ENCODE data around the gene ZNF511. TPM values are rescaled to one million over a fixed set of nuclear protein-coding genes. Genes with fewer than 3 reads are reported as not detected.
A peak's percentile ranks its signal among the peaks of the same experiment; 100 is the strongest.

ZNF511 gene
- total and polyA plus RNA-seq, 2 of the 4 experiments (the other 2 are of a cell fraction): 13.6 to 32.6 TPM

DNA sequence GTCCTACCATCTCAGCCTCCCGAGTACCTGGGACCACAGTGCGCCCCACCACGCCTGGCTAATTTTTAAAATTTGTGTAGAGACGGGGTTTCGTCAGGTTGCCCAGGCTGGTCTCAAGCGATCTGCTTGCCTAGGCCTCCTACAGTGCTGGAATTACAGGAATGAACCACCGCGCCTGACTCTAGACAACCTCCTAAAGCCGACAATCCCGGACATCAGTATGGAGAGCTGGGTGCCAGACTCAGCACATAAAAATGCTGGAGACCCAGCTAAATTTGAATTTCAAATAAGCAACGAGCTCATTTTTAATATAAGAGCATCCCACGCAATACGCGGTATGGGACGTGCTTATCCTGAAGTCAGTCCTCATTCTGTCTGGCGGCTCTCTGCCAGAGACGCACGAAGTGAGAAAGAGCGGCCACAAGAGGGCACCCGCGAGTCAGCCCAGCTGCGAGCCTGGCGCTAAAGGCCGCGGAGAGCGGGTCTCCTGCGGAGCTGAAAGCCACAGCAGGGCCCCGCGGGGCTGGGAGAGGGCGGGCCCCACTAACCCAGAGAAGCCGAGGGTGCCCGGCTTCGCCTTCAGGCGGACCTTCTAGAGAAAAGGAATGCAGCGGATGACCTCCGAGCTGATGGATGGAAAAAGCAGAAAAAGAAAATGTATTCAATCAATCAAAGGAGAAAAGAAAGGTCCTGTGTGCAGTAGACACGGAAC, 20.9 kb downstream of the ZNF511 start:
- 0 out of 2 replicates have a peak, but pooled peaks cover 3% of the 10 kb centered on the region for H4K20me1 ChIP-seq (ENCODE audit: insufficient read depth, low read length)
- in situ Hi-C loops (cut with MboI; ENCODE audit: low sequenced_read_pairs) (loop anchor here (10.0 kb wide), 1 partner anchor 165 kb away; no protein-coding TSS in a partner anchor), intact Hi-C loops (cut with micrococcal nuclease) (loop anchor here (1.0 to 10.0 kb wide), 3 partner anchors 45 to 195 kb away; partner anchors contain the start of genes CYP2E1, ECHS1 and PAOX), dilution Hi-C loops (cut with HindIII; ENCODE audit: low sequenced_read_pairs, unreplicated experiment) (no loop called here)
- no peak overlapping the region for H4K8ac ChIP-seq (ENCODE audit: low read depth in 2 of 2, low read length in 2 of 2)
- H2BK120ac ChIP-seq (ENCODE audit: low read depth, low read length): no peak overlapping the region
- peaks cover 38% of the 10 kb centered on the region for H3K27me3 ChIP-seq (ENCODE audit: control insufficient read depth, insufficient read depth, low read length)
- H3K4me1 ChIP-seq (ENCODE audit: control insufficient read depth, insufficient read depth, low read length): peaks cover 18% of the 10 kb centered on the region
- no peak overlapping the region for H2BK5ac ChIP-seq (ENCODE audit: low read depth, low read length, poor library complexity, severe bottlenecking)
- H3K9me1 ChIP-seq (ENCODE audit: insufficient read depth, low read length): 0 out of 2 replicates have a peak, but pooled peaks cover 6% of the 10 kb centered on the region
- ChIA-PET CTCF (interaction anchor here (0.6 to 1.6 kb wide), 10 partner anchors 8 to 163 kb away, joined by 3 to 4 read pairs (median 3); no protein-coding TSS in a partner anchor), POLR2A (ENCODE audit: unreplicated experiment) (no interaction called here)
- H3K79me1 ChIP-seq (ENCODE audit: low read depth in 1 of 2, low read length in 2 of 2): no peaks in the 10 kb centered on the region
- H4K5ac ChIP-seq (ENCODE audit: low read depth, low read length): no peak overlapping the region
- H3K56ac ChIP-seq (ENCODE audit: extremely low read depth, insufficient read depth, low read length): no peak overlapping the region; the same call in 1 of the 2 replicates
- H4K91ac ChIP-seq (ENCODE audit: insufficient read depth, low read depth, low read length): no peak overlapping the region
- TF ChIP-seq, protein P1, sequence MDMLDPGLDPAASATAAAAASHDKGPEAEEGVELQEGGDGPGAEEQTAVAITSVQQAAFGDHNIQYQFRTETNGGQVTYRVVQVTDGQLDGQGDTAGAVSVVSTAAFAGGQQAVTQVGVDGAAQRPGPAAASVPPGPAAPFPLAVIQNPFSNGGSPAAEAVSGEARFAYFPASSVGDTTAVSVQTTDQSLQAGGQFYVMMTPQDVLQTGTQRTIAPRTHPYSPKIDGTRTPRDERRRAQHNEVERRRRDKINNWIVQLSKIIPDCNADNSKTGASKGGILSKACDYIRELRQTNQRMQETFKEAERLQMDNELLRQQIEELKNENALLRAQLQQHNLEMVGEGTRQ (IDR thresholded peaks at IDR 0.05; ENCODE audit: low read depth, low read length): no peak
- TF ChIP-seq POLR2A (IDR thresholded peaks at IDR 0.05; ENCODE audit: low read depth, low read length) (no peak), RCOR1 (IDR thresholded peaks at IDR 0.05; ENCODE audit: insufficient replicate concordance, low read length) (no peak), SMC3 (IDR thresholded peaks at IDR 0.05; ENCODE audit: low read depth, low read length) (peak; percentile 71), BHLHE40 (IDR thresholded peaks at IDR 0.05; ENCODE audit: low read depth, low read length) (0 out of 2 replicates have a peak, but pooled peaks have one; percentile 10), MXI1 (IDR thresholded peaks at IDR 0.05; ENCODE audit: borderline replicate concordance, low read depth, low read length) (no peak), MAFK (IDR thresholded peaks at IDR 0.05; ENCODE audit: low read depth, low read length) (no peak), MAZ (IDR thresholded peaks at IDR 0.05; ENCODE audit: borderline replicate concordance, low read depth, low read length) (no peak; the same call in 1 of the 2 replicates), RAD21 (IDR thresholded peaks at IDR 0.05; ENCODE audit: low read length) (peak; percentile 81), CHD1 (IDR thresholded peaks at IDR 0.05; ENCODE audit: low read depth, low read length) (no peak; the same call in 1 of the 2 replicates), RFX5 (IDR thresholded peaks at IDR 0.05; ENCODE audit: low read depth, low read length) (no peak)
- TF ChIP-seq, protein P2, sequence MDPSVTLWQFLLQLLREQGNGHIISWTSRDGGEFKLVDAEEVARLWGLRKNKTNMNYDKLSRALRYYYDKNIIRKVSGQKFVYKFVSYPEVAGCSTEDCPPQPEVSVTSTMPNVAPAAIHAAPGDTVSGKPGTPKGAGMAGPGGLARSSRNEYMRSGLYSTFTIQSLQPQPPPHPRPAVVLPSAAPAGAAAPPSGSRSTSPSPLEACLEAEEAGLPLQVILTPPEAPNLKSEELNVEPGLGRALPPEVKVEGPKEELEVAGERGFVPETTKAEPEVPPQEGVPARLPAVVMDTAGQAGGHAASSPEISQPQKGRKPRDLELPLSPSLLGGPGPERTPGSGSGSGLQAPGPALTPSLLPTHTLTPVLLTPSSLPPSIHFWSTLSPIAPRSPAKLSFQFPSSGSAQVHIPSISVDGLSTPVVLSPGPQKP (IDR thresholded peaks at IDR 0.05; ENCODE audit: borderline replicate concordance, low read depth, low read length): no peak
- TF ChIP-seq, protein P3, sequence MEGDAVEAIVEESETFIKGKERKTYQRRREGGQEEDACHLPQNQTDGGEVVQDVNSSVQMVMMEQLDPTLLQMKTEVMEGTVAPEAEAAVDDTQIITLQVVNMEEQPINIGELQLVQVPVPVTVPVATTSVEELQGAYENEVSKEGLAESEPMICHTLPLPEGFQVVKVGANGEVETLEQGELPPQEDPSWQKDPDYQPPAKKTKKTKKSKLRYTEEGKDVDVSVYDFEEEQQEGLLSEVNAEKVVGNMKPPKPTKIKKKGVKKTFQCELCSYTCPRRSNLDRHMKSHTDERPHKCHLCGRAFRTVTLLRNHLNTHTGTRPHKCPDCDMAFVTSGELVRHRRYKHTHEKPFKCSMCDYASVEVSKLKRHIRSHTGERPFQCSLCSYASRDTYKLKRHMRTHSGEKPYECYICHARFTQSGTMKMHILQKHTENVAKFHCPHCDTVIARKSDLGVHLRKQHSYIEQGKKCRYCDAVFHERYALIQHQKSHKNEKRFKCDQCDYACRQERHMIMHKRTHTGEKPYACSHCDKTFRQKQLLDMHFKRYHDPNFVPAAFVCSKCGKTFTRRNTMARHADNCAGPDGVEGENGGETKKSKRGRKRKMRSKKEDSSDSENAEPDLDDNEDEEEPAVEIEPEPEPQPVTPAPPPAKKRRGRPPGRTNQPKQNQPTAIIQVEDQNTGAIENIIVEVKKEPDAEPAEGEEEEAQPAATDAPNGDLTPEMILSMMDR (conservative IDR thresholded peaks at IDR 0.05; ENCODE audit: low read depth, low read length): peak; percentile 96
- no TSS peak for BruUV-seq (replicated peaks)
- H3K27ac ChIP-seq (ENCODE audit: insufficient read depth, low read length): no peak overlapping the region
- no peak overlapping the region for H3K14ac ChIP-seq (replicated peaks; ENCODE audit: low read depth, low read length)
- H3K4me3 ChIP-seq (ENCODE audit: insufficient read depth, low read depth, low read length): peak overlapping the region; percentile 19; the same call in 1 of the 2 replicates
- peak overlapping the region; percentile 24; the same call in 1 of the 2 replicates for H3K9ac ChIP-seq (ENCODE audit: low read depth, low read length)
- WGBS, 2 experiments (ENCODE audit: extremely low coverage in 2 of 2, insufficient read length in 1 of 2): 3% methylated on average over 14 of the region's 37 CpGs; no CpG with 5 or more reads in 1 of the 2 experiments
- H3K23ac ChIP-seq (ENCODE audit: low read depth, low read length): no peak overlapping the region
- no peaks in the 10 kb centered on the region; the same call in 1 of the 2 replicates for H3K9me3 ChIP-seq (ENCODE audit: control insufficient read depth, insufficient read depth, low read length)
- DNase-seq: peak; percentile 84
- H3K36me3 ChIP-seq (ENCODE audit: control insufficient read depth, insufficient read depth, low read length): no peaks in the 10 kb centered on the region
- no peak overlapping the region for H2BK20ac ChIP-seq (ENCODE audit: low read depth, low read length)
- peak overlapping the region; percentile 80 for H2AFZ ChIP-seq (replicated peaks; ENCODE audit: low read length, poor library complexity)
- peak overlapping the region; percentile 1 for H2AK9ac ChIP-seq (replicated peaks; ENCODE audit: low read depth, low read length, poor library complexity)
- H3K4me2 ChIP-seq (ENCODE audit: low read depth, low read length): peak overlapping the region; percentile 81
- peak; percentile 86 for ATAC-seq (ENCODE audit: low read depth)
- H2AK5ac ChIP-seq (ENCODE audit: low read depth, low read length): no peak overlapping the region
- no peak overlapping the region for H2BK15ac ChIP-seq (ENCODE audit: low read depth, low read length)
- H3K4ac ChIP-seq (ENCODE audit: low read depth, low read length): no peak overlapping the region
- H3K18ac ChIP-seq (ENCODE audit: low read depth, low read length): no peak overlapping the region
